CD4-positive, alpha-beta memory T cell (primary cell): ENCODE measurements around the gene DRAXIN. TPM values are rescaled to one million over a fixed set of nuclear protein-coding genes. Genes with fewer than 3 reads are reported as not detected.

ENCODE experiments used
- CTCF ChIA-PET: fragments of 350-600 bp; sonication (Branson Sonifier 250); formaldehyde crosslinking; loops from one replicate; lab custom pipeline; 2021; ENCODE audit warnings: inconsistent platforms; ENCODE audit not compliant: partially characterized antibody; lab: Charles Lee
- POLR2A ChIA-PET: fragments of 350-600 bp; sonication (Branson Sonifier 250); formaldehyde crosslinking; loops from one replicate; lab custom pipeline; 2021; ENCODE audit not compliant: partially characterized antibody; lab: Charles Lee
- DNase-seq, 5 donors: peaks; one replicate each; pipeline versions ENCODE4 v3.0.0 to v3.0.0-alpha.2; 2020 to 2022; ENCODE audit warnings: mixed read lengths in 1 of 5
- H3K27ac ChIP-seq: one replicate; pipeline ENCODE4 v1.7.0; 2013; ENCODE audit warnings: low read depth, low read length
- H3K27me3 ChIP-seq: 2 replicates; pipeline ENCODE4 v1.7.0; 2013; ENCODE audit warnings: mild to moderate bottlenecking, low read length, moderate library complexity; ENCODE audit not compliant: insufficient read depth
- H3K36me3 ChIP-seq: 2 replicates; pipeline ENCODE4 v1.7.0; 2013; ENCODE audit warnings: mild to moderate bottlenecking, low read length, moderate library complexity; ENCODE audit not compliant: insufficient read depth
- H3K4me1 ChIP-seq: 2 replicates; pipeline ENCODE4 v1.7.0; 2013; ENCODE audit warnings: mild to moderate bottlenecking, low read length, moderate library complexity; ENCODE audit not compliant: insufficient read depth
- H3K4me3 ChIP-seq, 2 donors: one replicate each; pipeline ENCODE4 v1.7.0; 2013; ENCODE audit warnings: low read length in 2 of 2, mild to moderate bottlenecking in 1 of 2
- H3K9me3 ChIP-seq, 2 donors: one replicate each; pipeline ENCODE4 v1.7.0; 2013; ENCODE audit warnings: low read length in 2 of 2, control low read depth in 1 of 2; ENCODE audit not compliant: control insufficient read depth in 1 of 2
- H3K27ac Mint-ChIP-seq, 7 donors: one replicate each; pipeline ENCODE4 v1.8.0; 2020 to 2021; ENCODE audit warnings: mixed read lengths in 7 of 7, mild to moderate bottlenecking in 6 of 7, inconsistent platforms in 3 of 7, moderate library complexity in 3 of 7
- H3K27me3 Mint-ChIP-seq, 2 donors: one replicate each; pipeline ENCODE4 v1.8.0; 2020 to 2021; ENCODE audit warnings: mixed read lengths in 2 of 2
- H3K36me3 Mint-ChIP-seq, 2 donors: one replicate each; pipeline ENCODE4 v1.8.0; 2020 to 2021; ENCODE audit warnings: mixed read lengths in 2 of 2, inconsistent platforms in 1 of 2, mild to moderate bottlenecking in 1 of 2
- H3K4me1 Mint-ChIP-seq, 4 donors: one replicate each; pipeline ENCODE4 v1.8.0; 2020 to 2021; ENCODE audit warnings: mixed read lengths in 4 of 4, mild to moderate bottlenecking in 1 of 4
- H3K4me3 Mint-ChIP-seq, 8 donors: one replicate each; pipeline ENCODE4 v1.8.0; 2020 to 2021; ENCODE audit warnings: mixed read lengths in 8 of 8, mild to moderate bottlenecking in 7 of 8, moderate library complexity in 6 of 8, inconsistent platforms in 3 of 8
- H3K9me3 Mint-ChIP-seq, 8 donors: one replicate each; pipeline ENCODE4 v1.8.0; 2020 to 2021; ENCODE audit warnings: mixed read lengths in 8 of 8, mild to moderate bottlenecking in 5 of 8, inconsistent platforms in 3 of 8, moderate library complexity in 1 of 8
- intact Hi-C: fragments of 100-400 bp; cut with micrococcal nuclease; formaldehyde crosslinking; loops from one replicate; pipeline ENCODE4 v1.15.1; 2023
- polyA plus RNA-seq, 2 donors: library from polyadenylated mRNA; unstranded; fragments of 300-500 nt; fragmentation: Illumina TruSeq; gene quantifications; one replicate each; pipeline ENCODE4 v1.2.3, GENCODE V29; 2021
- total RNA-seq, 2 experiments: library from RNA; stranded (reverse); gene quantifications; one replicate each; pipeline ENCODE4 v1.2.3, GENCODE V29; 2021

Gene DRAXIN
- total and polyA plus RNA-seq, 4 experiments from 2014 or later: 0.07 to 0.23 (median 0.17) TPM; not detected in 1

GRCh38 chr1:11725616-11726015 lies 34.1 kb downstream of the DRAXIN start:
- H3K27ac Mint-ChIP-seq: no peak overlapping the region
- H3K36me3 Mint-ChIP-seq: no peaks in the 10 kb centered on the region
- no peak overlapping the region for H3K4me3 ChIP-seq
- no peak overlapping the region for H3K27ac ChIP-seq
- intact Hi-C loops: no loop called here
- no peaks in the 10 kb centered on the region for H3K27me3 Mint-ChIP-seq
- no peaks in the 10 kb centered on the region for H3K9me3 ChIP-seq
- H3K4me3 Mint-ChIP-seq: no peak overlapping the region
- ChIA-PET POLR2A (interaction anchor here (1.4 kb wide), 1 partner anchor 10 kb away, joined by 5 read pairs; the partner anchor contains the start of gene AGTRAP), CTCF (interaction anchor here (1.1 to 1.4 kb wide), 2 partner anchors 80 to 82 kb away, joined by 3 to 5 read pairs; no protein-coding TSS in a partner anchor)
- H3K4me1 Mint-ChIP-seq: peaks cover 17 to 34% (median 22%) of the 10 kb centered on the region in 4 donors
- peaks cover 32% of the 10 kb centered on the region for H3K4me1 ChIP-seq
- H3K9me3 Mint-ChIP-seq: peaks cover 0 to 2% (median 0%) of the 10 kb centered on the region in 8 donors
- no peak for DNase-seq
- H3K36me3 ChIP-seq: no peaks in the 10 kb centered on the region
- no peaks in the 10 kb centered on the region for H3K27me3 ChIP-seq

- intact Hi-C loops: no loop called here
- Histone ChIP-seq H3K36me3 (no peaks in the 10 kb centered on the region), H3K4me1 (peaks cover 47% of the 10 kb centered on the region), H3K4me3 (no peak overlapping the region), H3K27me3 (no peaks in the 10 kb centered on the region), H3K27ac (no peak overlapping the region), H3K9me3 (no peaks in the 10 kb centered on the region)
- POLR2A ChIA-PET: interaction anchor here (0.5 kb wide), 1 partner anchor 421 kb away, joined by 5 read pairs; no protein-coding TSS in a partner anchor
- H3K4me1 Mint-ChIP-seq: peaks cover 26 to 49% (median 33%) of the 10 kb centered on the region in 4 donors
- no peaks in the 10 kb centered on the region for H3K27me3 Mint-ChIP-seq
- no peak for DNase-seq
- H3K9me3 Mint-ChIP-seq: peaks cover 0 to 2% (median 0%) of the 10 kb centered on the region in 8 donors
- CTCF ChIA-PET: interaction anchor here (1.6 kb wide), 1 partner anchor 63 kb away, joined by 5 read pairs; the partner anchor contains the start of gene FBXO6
- no peak overlapping the region for H3K27ac Mint-ChIP-seq
- no peaks in the 10 kb centered on the region for H3K36me3 Mint-ChIP-seq
- no peak overlapping the region for H3K4me3 Mint-ChIP-seq
These were observed 35.6 kb downstream of the DRAXIN start for GRCh38 chr1:11727119-11727518.

GRCh38 chr1:11728126-11728806 lies 36.8 kb downstream of the DRAXIN start:
- POLR2A ChIA-PET: no interaction called here
- Histone ChIP-seq H3K27me3 (no peaks in the 10 kb centered on the region), H3K4me1 (peaks cover 48% of the 10 kb centered on the region), H3K9me3 (no peaks in the 10 kb centered on the region), H3K36me3 (no peaks in the 10 kb centered on the region), H3K4me3 (no peak overlapping the region), H3K27ac (no peak overlapping the region)
- intact Hi-C loops: no loop called here
- DNase-seq: no peak
- no peaks in the 10 kb centered on the region for H3K27me3 Mint-ChIP-seq
- no peak overlapping the region for H3K27ac Mint-ChIP-seq
- peaks cover 0 to 2% (median 0%) of the 10 kb centered on the region in 8 donors for H3K9me3 Mint-ChIP-seq
- CTCF ChIA-PET: interaction anchor here (0.6 to 1.0 kb wide), 2 partner anchors 8 to 83 kb away, joined by 3 read pairs; no protein-coding TSS in a partner anchor
- peaks cover 26 to 60% (median 35%) of the 10 kb centered on the region in 4 donors for H3K4me1 Mint-ChIP-seq
- peak overlapping the region in 1 of 8 donors; percentile 61 for H3K4me3 Mint-ChIP-seq
- H3K36me3 Mint-ChIP-seq: no peaks in the 10 kb centered on the region

GRCh38 chr1:11729155-11729497 lies 37.6 kb downstream of the DRAXIN start:
- ChIA-PET POLR2A (interaction anchor here (1.6 kb wide), 1 partner anchor 65 kb away, joined by 9 read pairs; the partner anchor contains the start of gene FBXO6), CTCF (interaction anchor here (1.0 to 1.1 kb wide), 2 partner anchors 9 to 79 kb away, joined by 3 read pairs; no protein-coding TSS in a partner anchor)
- Histone ChIP-seq H3K27ac (no peak overlapping the region), H3K27me3 (no peaks in the 10 kb centered on the region), H3K4me3 (no peak overlapping the region), H3K36me3 (no peaks in the 10 kb centered on the region), H3K9me3 (no peaks in the 10 kb centered on the region), H3K4me1 (peaks cover 48% of the 10 kb centered on the region)
- H3K36me3 Mint-ChIP-seq: no peaks in the 10 kb centered on the region
- H3K4me1 Mint-ChIP-seq: peaks cover 26 to 61% (median 35%) of the 10 kb centered on the region in 4 donors
- intact Hi-C loops: no loop called here
- peak overlapping the region in 2 of 8 donors; percentile 29 to 97 for H3K4me3 Mint-ChIP-seq
- H3K27ac Mint-ChIP-seq: peak overlapping the region in 1 of 7 donors; percentile 42
- no peak for DNase-seq
- H3K27me3 Mint-ChIP-seq: no peaks in the 10 kb centered on the region
- peaks cover 0 to 2% (median 0%) of the 10 kb centered on the region in 8 donors for H3K9me3 Mint-ChIP-seq

- Mint-ChIP-seq H3K9me3 (peaks cover 0 to 2% (median 0%) of the 10 kb centered on the region in 8 donors), H3K27me3 (no peaks in the 10 kb centered on the region), H3K4me3 (peak overlapping the region; percentile 74 to 97 (median 84)), H3K27ac (peak overlapping the region in 6 of 7 donors; percentile 32 to 91 (median 82)), H3K4me1 (peaks cover 25 to 58% (median 35%) of the 10 kb centered on the region in 4 donors), H3K36me3 (no peaks in the 10 kb centered on the region)
- Histone ChIP-seq H3K9me3 (no peaks in the 10 kb centered on the region), H3K4me1 (peaks cover 48% of the 10 kb centered on the region), H3K4me3 (peak overlapping the region in 1 of 2 donors; percentile 48), H3K27ac (no peak overlapping the region), H3K27me3 (no peaks in the 10 kb centered on the region), H3K36me3 (no peaks in the 10 kb centered on the region)
- CTCF ChIA-PET: interaction anchor here (1.1 to 1.9 kb wide), 3 partner anchors 10 to 84 kb away, joined by 3 to 14 read pairs (median 5); no protein-coding TSS in a partner anchor
- intact Hi-C loops: loop anchor here (1.0 to 5.0 kb wide), 2 partner anchors 10 to 47 kb away; partner anchors contain the start of gene MAD2L2
- DNase-seq: peak in 1 of 5 donors; percentile 12
- POLR2A ChIA-PET: interaction anchor here (0.8 to 2.1 kb wide), 8 partner anchors 10 to 178 kb away, joined by 3 to 24 read pairs (median 6); partner anchors contain the start of genes CLCN6 and FBXO6
These were observed 38.3 kb downstream of the DRAXIN start for GRCh38 chr1:11729498-11730428.

- intact Hi-C loops: loop anchor here (1.0 to 5.0 kb wide), 2 partner anchors 11 to 48 kb away; partner anchors contain the start of gene MAD2L2
- Mint-ChIP-seq H3K27me3 (no peaks in the 10 kb centered on the region), H3K4me3 (peak overlapping the region; percentile 74 to 97 (median 84)), H3K27ac (peak overlapping the region; percentile 58 to 91 (median 85)), H3K36me3 (no peaks in the 10 kb centered on the region), H3K4me1 (peaks cover 26 to 56% (median 36%) of the 10 kb centered on the region in 4 donors), H3K9me3 (peaks cover 0 to 2% (median 0%) of the 10 kb centered on the region in 8 donors)
- ChIA-PET POLR2A (interaction anchor here (0.8 to 2.1 kb wide), 8 partner anchors 11 to 178 kb away, joined by 3 to 24 read pairs (median 6); partner anchors contain the start of genes CLCN6 and FBXO6), CTCF (interaction anchor here (1.1 to 1.9 kb wide), 3 partner anchors 11 to 85 kb away, joined by 3 to 14 read pairs (median 5); no protein-coding TSS in a partner anchor)
- no peaks in the 10 kb centered on the region for H3K36me3 ChIP-seq
- peak overlapping the region in 1 of 2 donors; percentile 48 for H3K4me3 ChIP-seq
- H3K9me3 ChIP-seq: no peaks in the 10 kb centered on the region
- H3K4me1 ChIP-seq: peaks cover 48% of the 10 kb centered on the region
- peak; percentile 49 to 74 (median 63) for DNase-seq
- H3K27ac ChIP-seq: peak overlapping the region; percentile 25
- no peaks in the 10 kb centered on the region for H3K27me3 ChIP-seq
These were observed 39.0 kb downstream of the DRAXIN start for GRCh38 chr1:11730429-11730891.
